Activated CD4-positive, alpha-beta T cell treated with anti-CD3 and anti-CD28 coated beads, Interleukin-2, amount 10 ng/mL, durations not matched to agents 7 days and 5 days (primary cell): ENCODE measurements around the gene SMG6. TPM values are rescaled to one million over a fixed set of nuclear protein-coding genes. Genes with fewer than 3 reads are reported as not detected.

Source experiments
- CTCF ChIA-PET: fragments of 350-600 bp; sonication (Branson Sonifier 250); formaldehyde crosslinking; loops from one replicate; lab custom pipeline; 2021; ENCODE audit warnings: antibody characterized with exemption; lab: Charles Lee
- POLR2A ChIA-PET: fragments of 350-600 bp; sonication (Branson Sonifier 250); formaldehyde crosslinking; loops from one replicate; lab custom pipeline; 2021; ENCODE audit warnings: antibody characterized with exemption; lab: Charles Lee
- DNase-seq: peaks from one replicate; pipeline ENCODE4 v3.0.0-alpha.2; 2020
- H3K27ac Mint-ChIP-seq: one replicate; pipeline ENCODE4 v1.8.0; 2021; ENCODE audit warnings: mild to moderate bottlenecking, moderate library complexity, mixed read lengths
- H3K27me3 Mint-ChIP-seq: one replicate; pipeline ENCODE4 v1.8.0; 2021; ENCODE audit warnings: mixed read lengths
- H3K36me3 Mint-ChIP-seq: one replicate; pipeline ENCODE4 v1.8.0; 2021; ENCODE audit warnings: low read depth, mixed read lengths
- H3K4me1 Mint-ChIP-seq: one replicate; pipeline ENCODE4 v1.8.0; 2021; ENCODE audit warnings: mixed read lengths
- H3K4me3 Mint-ChIP-seq: one replicate; pipeline ENCODE4 v1.8.0; 2021; ENCODE audit warnings: mild to moderate bottlenecking, moderate library complexity, mixed read lengths
- H3K9me3 Mint-ChIP-seq: one replicate; pipeline ENCODE4 v1.8.0; 2021; ENCODE audit warnings: mixed read lengths
- total RNA-seq, 2 experiments: library from RNA; stranded (reverse); gene quantifications; one replicate each; pipeline ENCODE4 v1.2.3, GENCODE V29; 2021

The SMG6 gene
- total RNA-seq, 2 experiments from 2014 or later = 44.3 to 51.1 TPM

GRCh38 chr17:2111691-2112090, 191.9 kb downstream of the SMG6 start:
- H3K4me1 Mint-ChIP-seq = peaks cover 5% of the 10 kb centered on the region
- ChIA-PET POLR2A (interaction anchor here (0.8 kb wide), 1 partner anchor 24 kb away, joined by 5 read pairs; no protein-coding TSS in a partner anchor), CTCF (interaction anchor here (0.7 to 1.1 kb wide), 4 partner anchors 28 to 77 kb away, joined by 3 to 4 read pairs (median 3); no protein-coding TSS in a partner anchor)
- H3K27me3 Mint-ChIP-seq = no peaks in the 10 kb centered on the region
- H3K9me3 Mint-ChIP-seq = no peaks in the 10 kb centered on the region
- peaks cover 3% of the 10 kb centered on the region for H3K36me3 Mint-ChIP-seq
- no peak overlapping the region for H3K4me3 Mint-ChIP-seq
- no peak overlapping the region for H3K27ac Mint-ChIP-seq
- no peak for DNase-seq

DNA sequence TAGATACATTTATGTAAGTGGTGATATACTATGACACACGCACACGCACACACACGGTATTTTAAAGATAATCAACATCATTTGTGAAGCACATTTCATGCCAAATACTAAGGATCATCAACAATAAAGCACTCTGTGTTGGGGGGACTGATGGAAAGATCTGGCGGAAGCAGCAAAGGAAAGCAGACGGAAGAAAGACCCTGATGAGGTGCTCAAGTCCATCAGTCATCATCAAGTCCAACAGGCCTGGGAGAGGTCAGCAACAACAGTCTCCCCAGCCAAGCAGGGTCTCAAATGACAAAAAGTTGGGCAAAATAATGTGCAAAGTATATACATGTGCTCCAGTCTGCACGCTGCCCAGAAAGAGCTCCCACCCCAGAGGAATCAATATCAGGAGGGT, 193.1 kb downstream of the SMG6 start:
- CTCF ChIA-PET = interaction anchor here (0.7 to 1.4 kb wide), 3 partner anchors 11 to 24 kb away, joined by 3 to 6 read pairs (median 4); no protein-coding TSS in a partner anchor
- POLR2A ChIA-PET = no interaction called here

DNA sequence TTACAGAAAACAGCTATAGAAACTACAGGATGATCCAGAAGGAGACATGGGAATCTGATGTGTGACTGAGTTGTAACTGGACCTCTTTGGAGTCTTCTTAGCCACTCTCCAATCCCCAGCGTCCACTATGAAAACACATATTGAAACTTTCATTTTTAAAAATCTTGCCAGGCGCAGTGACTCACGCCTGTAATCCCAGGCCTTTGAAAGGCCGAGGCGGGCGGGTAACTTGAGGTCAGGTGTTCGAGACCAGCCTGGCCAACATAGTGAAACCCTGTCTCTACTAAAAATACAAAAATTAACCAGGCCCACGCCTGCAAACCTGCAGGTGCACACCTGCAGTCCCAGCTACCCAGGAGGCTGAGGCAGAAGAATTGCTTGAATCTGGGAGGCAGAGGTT, 195.4 kb downstream of the SMG6 start:
- Mint-ChIP-seq H3K4me1 (peaks cover 26% of the 10 kb centered on the region), H3K9me3 (no peaks in the 10 kb centered on the region), H3K27ac (no peak overlapping the region), H3K27me3 (no peaks in the 10 kb centered on the region), H3K36me3 (peaks cover 7% of the 10 kb centered on the region), H3K4me3 (no peak overlapping the region)
- POLR2A ChIA-PET = no interaction called here
- CTCF ChIA-PET = interaction anchor here (1.4 to 1.7 kb wide), 3 partner anchors 15 to 137 kb away, joined by 3 to 4 read pairs (median 4); no protein-coding TSS in a partner anchor
- DNase-seq = no peak

More for the DNA sequence above, 193.1 kb downstream of the SMG6 start:
- Mint-ChIP-seq H3K36me3 (peaks cover 3% of the 10 kb centered on the region), H3K27ac (no peak overlapping the region), H3K27me3 (no peaks in the 10 kb centered on the region), H3K4me3 (no peak overlapping the region), H3K4me1 (peaks cover 13% of the 10 kb centered on the region), H3K9me3 (no peaks in the 10 kb centered on the region)
- DNase-seq = no peak

DNA sequence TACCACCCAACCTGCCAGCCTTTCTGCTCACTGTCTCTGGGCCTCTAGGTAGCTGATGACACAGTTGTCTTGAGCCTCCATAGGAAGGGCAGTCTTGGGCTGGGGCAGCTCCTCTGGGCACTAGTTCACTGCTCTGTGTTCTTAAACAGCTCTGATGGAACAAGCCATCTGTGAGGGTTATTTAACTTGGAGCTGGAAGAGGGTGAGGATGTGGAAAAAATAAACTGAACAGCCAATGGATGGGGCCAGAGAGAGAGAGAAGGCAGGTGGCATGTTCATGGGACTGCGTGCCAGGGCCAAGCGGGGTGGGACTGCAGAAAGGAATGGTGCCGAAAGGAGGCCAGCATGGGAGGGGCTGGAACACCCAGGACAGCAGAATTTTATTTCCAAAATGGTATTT, 196.1 kb downstream of the SMG6 start:
- Mint-ChIP-seq H3K36me3 (peaks cover 13% of the 10 kb centered on the region), H3K9me3 (no peaks in the 10 kb centered on the region), H3K27me3 (no peaks in the 10 kb centered on the region), H3K27ac (no peak overlapping the region), H3K4me1 (peaks cover 32% of the 10 kb centered on the region), H3K4me3 (no peak overlapping the region)
- ChIA-PET CTCF (interaction anchor here (0.6 to 1.7 kb wide), 3 partner anchors 23 to 137 kb away, joined by 3 to 4 read pairs (median 3); no protein-coding TSS in a partner anchor), POLR2A (no interaction called here)
- DNase-seq = no peak

- POLR2A ChIA-PET = no interaction called here
- Mint-ChIP-seq H3K27me3 (no peaks in the 10 kb centered on the region), H3K4me1 (peaks cover 33% of the 10 kb centered on the region), H3K4me3 (no peak overlapping the region), H3K36me3 (peaks cover 13% of the 10 kb centered on the region), H3K9me3 (no peaks in the 10 kb centered on the region), H3K27ac (no peak overlapping the region)
- CTCF ChIA-PET = interaction anchor here (0.6 to 1.7 kb wide), 3 partner anchors 23 to 138 kb away, joined by 3 to 4 read pairs (median 3); no protein-coding TSS in a partner anchor
- DNase-seq = no peak
These were observed 196.5 kb downstream of the SMG6 start for GRCh38 chr17:2107050-2107449.

DNA sequence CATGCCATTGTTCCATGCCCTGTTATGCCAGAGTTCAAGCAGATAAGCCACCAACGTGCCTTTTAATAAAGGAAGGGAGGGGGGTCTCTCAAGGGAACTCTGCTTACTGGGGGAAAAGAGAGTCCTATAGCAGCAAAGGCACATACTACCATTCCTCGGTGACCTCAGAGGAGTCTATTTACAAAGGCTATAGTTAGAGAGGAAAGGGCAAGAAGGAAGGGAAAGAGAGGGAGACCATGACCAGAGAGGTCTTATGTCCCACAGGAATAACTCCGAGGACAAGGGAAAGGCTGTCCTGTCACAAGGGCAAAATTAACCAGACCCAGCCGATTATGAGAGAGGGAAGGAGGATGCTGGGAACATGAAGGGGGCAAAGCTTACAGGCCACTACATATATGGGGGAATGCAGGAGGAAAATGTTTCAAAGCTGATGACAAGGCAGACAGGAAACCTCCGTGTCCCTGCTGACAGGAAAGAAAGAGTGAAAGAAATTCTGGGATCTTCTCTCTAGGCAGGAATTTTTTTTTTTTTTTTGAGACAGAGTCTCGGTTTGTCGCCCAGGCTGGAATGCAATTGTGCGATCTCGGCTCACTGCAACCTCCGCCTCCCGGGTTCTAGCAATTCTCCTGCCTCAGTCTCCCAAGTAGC, 197.2 kb downstream of the SMG6 start:
- Mint-ChIP-seq H3K4me1 (peaks cover 39% of the 10 kb centered on the region), H3K27me3 (no peaks in the 10 kb centered on the region), H3K9me3 (no peaks in the 10 kb centered on the region), H3K27ac (no peak overlapping the region), H3K36me3 (peaks cover 13% of the 10 kb centered on the region), H3K4me3 (no peak overlapping the region)
- ChIA-PET POLR2A (no interaction called here), CTCF (interaction anchor here (1.7 to 2.0 kb wide), 2 partner anchors 15 to 31 kb away, joined by 4 to 8 read pairs; no protein-coding TSS in a partner anchor)
- DNase-seq = no peak

- Mint-ChIP-seq H3K36me3 (peaks cover 13% of the 10 kb centered on the region), H3K27me3 (no peaks in the 10 kb centered on the region), H3K4me3 (no peak overlapping the region), H3K4me1 (peaks cover 46% of the 10 kb centered on the region), H3K27ac (no peak overlapping the region), H3K9me3 (no peaks in the 10 kb centered on the region)
- POLR2A ChIA-PET = no interaction called here
- no peak for DNase-seq
- CTCF ChIA-PET = interaction anchor here (2.0 kb wide), 1 partner anchor 16 kb away, joined by 8 read pairs; no protein-coding TSS in a partner anchor
These were observed 197.9 kb downstream of the SMG6 start for GRCh38 chr17:2105663-2106062.

DNA sequence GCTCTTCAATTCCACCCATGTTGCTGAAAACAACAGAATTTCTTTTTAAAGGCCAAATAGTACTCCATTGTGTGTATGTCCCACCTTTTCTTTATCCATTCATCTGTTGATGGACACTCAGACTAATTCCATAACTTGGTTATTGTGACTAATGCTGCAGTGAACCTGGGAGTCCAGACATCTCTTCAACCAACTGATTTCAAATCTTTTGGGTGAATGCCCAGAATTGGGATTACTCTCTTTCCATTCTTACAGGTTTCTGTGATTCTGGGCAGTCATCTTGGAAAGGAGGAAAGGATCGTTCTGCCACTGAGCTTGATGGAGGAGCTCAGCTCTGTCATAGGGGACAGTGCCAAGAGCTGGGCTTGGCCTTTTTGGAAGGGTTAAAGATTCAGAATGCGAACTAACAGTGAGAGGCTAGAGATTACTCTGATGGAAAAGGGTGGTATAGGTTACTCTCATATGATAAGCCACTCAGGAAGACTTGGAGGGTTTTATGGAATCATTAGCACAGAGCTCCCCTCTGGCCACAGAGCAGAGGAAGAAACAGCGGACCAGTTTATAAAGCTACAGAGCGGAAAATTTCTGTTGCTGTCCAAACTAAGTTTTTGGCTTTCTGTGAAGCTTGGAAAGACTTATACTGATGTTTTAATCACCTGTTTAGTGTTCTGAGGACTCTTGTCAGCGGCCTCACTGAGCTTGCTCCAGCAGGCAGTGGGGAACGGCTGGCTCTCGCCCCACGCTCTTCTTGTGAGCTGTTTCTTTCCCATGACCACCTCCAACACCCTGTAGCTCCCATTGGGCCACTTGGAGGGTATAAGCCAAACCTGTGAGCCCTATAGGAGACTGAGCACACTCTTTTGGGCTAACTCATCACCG, 200.4 kb downstream of the SMG6 start:
- H3K27ac Mint-ChIP-seq = no peak overlapping the region
- CTCF ChIA-PET = interaction anchor here (0.5 to 2.7 kb wide), 6 partner anchors 12 to 62 kb away, joined by 3 to 10 read pairs (median 4); no protein-coding TSS in a partner anchor
- no peak overlapping the region for H3K4me3 Mint-ChIP-seq
- peaks cover 53% of the 10 kb centered on the region for H3K4me1 Mint-ChIP-seq
- POLR2A ChIA-PET = no interaction called here
- DNase-seq = no peak
- no peaks in the 10 kb centered on the region for H3K9me3 Mint-ChIP-seq
- H3K36me3 Mint-ChIP-seq = peaks cover 16% of the 10 kb centered on the region
- H3K27me3 Mint-ChIP-seq = no peaks in the 10 kb centered on the region

DNA sequence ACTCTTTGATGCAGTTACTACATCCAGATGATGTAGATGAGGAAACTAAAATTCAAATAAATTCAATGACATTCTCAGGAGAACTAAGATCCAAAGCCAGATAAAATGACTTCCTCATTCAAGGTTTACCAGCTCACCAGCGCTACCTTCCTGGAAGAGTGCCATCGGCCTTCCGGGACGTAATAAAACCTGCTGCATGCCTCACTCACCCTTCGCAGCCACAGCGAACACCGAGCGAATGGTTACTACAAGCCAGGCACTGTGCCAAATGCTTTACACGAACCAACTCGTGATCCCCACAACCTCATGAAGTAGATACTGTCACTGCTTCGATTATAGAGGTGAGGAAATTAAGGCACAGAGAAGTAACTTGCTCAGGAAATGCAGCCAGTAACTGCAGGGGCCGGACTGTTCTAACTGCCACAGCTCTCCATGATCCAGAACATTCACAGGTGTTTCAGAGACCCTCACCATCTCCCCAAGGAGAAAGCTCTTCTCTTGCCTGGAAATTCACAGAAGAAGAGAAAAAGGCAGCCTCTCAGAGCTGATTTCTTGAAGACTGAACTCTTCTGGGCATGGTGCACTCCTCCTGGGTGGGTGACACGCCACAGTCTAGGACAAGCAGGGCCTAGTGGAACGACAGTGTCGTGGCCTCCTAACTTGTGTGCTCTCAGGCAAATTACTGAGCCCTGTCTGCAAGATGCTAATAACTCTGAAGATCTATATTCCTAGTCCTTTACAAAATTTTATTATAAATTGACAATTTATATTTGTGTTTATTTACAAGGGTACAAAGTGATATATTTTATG, 201.9 kb downstream of the SMG6 start:
- Mint-ChIP-seq H3K27me3 (no peaks in the 10 kb centered on the region), H3K36me3 (peaks cover 16% of the 10 kb centered on the region), H3K9me3 (no peaks in the 10 kb centered on the region), H3K27ac (peak overlapping the region; percentile 80), H3K4me1 (peaks cover 59% of the 10 kb centered on the region), H3K4me3 (peak overlapping the region; percentile 10)
- POLR2A ChIA-PET = no interaction called here
- CTCF ChIA-PET = interaction anchor here (0.5 to 2.7 kb wide), 6 partner anchors 11 to 248 kb away, joined by 3 to 10 read pairs (median 6); no protein-coding TSS in a partner anchor
- DNase-seq = peak; percentile 62

- POLR2A ChIA-PET = interaction anchor here (0.5 kb wide), 1 partner anchor 64 kb away, joined by 3 read pairs; no protein-coding TSS in a partner anchor
- Mint-ChIP-seq H3K4me3 (no peak overlapping the region), H3K36me3 (peaks cover 17% of the 10 kb centered on the region), H3K27me3 (no peaks in the 10 kb centered on the region), H3K27ac (no peak overlapping the region), H3K9me3 (no peaks in the 10 kb centered on the region), H3K4me1 (peaks cover 41% of the 10 kb centered on the region)
- CTCF ChIA-PET = interaction anchor here (0.6 to 1.9 kb wide), 6 partner anchors 10 to 187 kb away, joined by 3 to 5 read pairs (median 4); no protein-coding TSS in a partner anchor
- DNase-seq = no peak
These were observed 208.1 kb downstream of the SMG6 start for GRCh38 chr17:2095536-2095910.

- Mint-ChIP-seq H3K4me3 (no peak overlapping the region), H3K9me3 (no peaks in the 10 kb centered on the region), H3K4me1 (peaks cover 43% of the 10 kb centered on the region), H3K36me3 (peaks cover 17% of the 10 kb centered on the region), H3K27me3 (no peaks in the 10 kb centered on the region), H3K27ac (peak overlapping the region; percentile 10)
- DNase-seq = no peak
- POLR2A ChIA-PET = interaction anchor here (0.5 to 0.6 kb wide), 2 partner anchors 24 to 64 kb away, joined by 3 to 4 read pairs; no protein-coding TSS in a partner anchor
- CTCF ChIA-PET = interaction anchor here (0.6 to 1.9 kb wide), 7 partner anchors 10 to 187 kb away, joined by 3 to 5 read pairs (median 4); no protein-coding TSS in a partner anchor
These were observed 208.6 kb downstream of the SMG6 start for GRCh38 chr17:2094891-2095535.
